Lower leg skin (tissue), 4 donors: ENCODE measurements around the gene PDLIM4. TPM values are rescaled to one million over a fixed set of nuclear protein-coding genes. Genes with fewer than 3 reads are reported as not detected.

ENCODE experiments used
- DNase-seq, 2 donors: peaks; one replicate each; pipeline ENCODE4 v3.0.0-alpha.2; 2019; ENCODE audit warnings: low spot score in 2 of 2
- H3K4me3 ChIP-seq: fragments of 200-600 bp; sonication (generic); 2 replicates; pipeline ENCODE4 v1.5.1; 2017; ENCODE audit warnings: mild to moderate bottlenecking, low read depth; ENCODE audit not compliant: poor library complexity, severe bottlenecking
- CTCF ChIP-seq, 3 donors: fragments of 450-650 bp; IDR thresholded peaks; one replicate each; pipeline ENCODE4 v1.5.1; 2016; ENCODE audit warnings: antibody characterized with exemption in 3 of 3, mild to moderate bottlenecking in 3 of 3, moderate library complexity in 2 of 3
- POLR2A ChIP-seq, 2 donors: fragments of 450-650 bp; IDR thresholded peaks; one replicate each; pipeline ENCODE4 v1.6.1; 2016 to 2017; ENCODE audit warnings: antibody characterized with exemption in 2 of 2, mild to moderate bottlenecking in 1 of 2, moderate library complexity in 1 of 2
- WGBS, 2 donors: methylation state at CpG; one replicate each; pipeline ENCODE4 v1.1.5; 2018; 5-methylcytosine and 5-hydroxymethylcytosine counted together
- intact Hi-C: fragments of 100-400 bp; cut with DNase I; formaldehyde crosslinking; loops from one replicate; pipeline ENCODE4 v1.15.0; 2023; ENCODE audit warnings: low total_unique reads
- total RNA-seq, 4 donors: library from RNA; depleted of rRNA; stranded (reverse); fragments of >200 nt; gene quantifications; one replicate each; pipeline ENCODE4 v1.1.0, GENCODE V29; 2016

The PDLIM4 gene
- total RNA-seq, 4 donors from 2014 or later, result 52.5 to 191 (median 85.9) TPM

- DNase-seq, result peak in 1 of 2 donors; percentile 89
- H3K4me3 ChIP-seq, result no peak overlapping the region
- TF ChIP-seq POLR2A (IDR thresholded peaks at IDR 0.05), result no peak
- no peak for TF ChIP-seq CTCF (IDR thresholded peaks at IDR 0.05)
- intact Hi-C loops, result no loop called here
- 32 to 62% methylated on average over 6 of the region's 6 CpGs for WGBS, 2 donors
Measured at GRCh38 chr5:132260714-132261551, 3.4 kb downstream of the PDLIM4 start.

GRCh38 chr5:132261881-132262845 is 4.7 kb downstream of the PDLIM4 start:
- WGBS, 2 donors, result 78 to 79% methylated on average over 6 to 7 of the region's 7 CpGs
- peak; percentile 10 to 82 for DNase-seq
- TF ChIP-seq CTCF (IDR thresholded peaks at IDR 0.05) (no peak), POLR2A (IDR thresholded peaks at IDR 0.05) (no peak)
- intact Hi-C loops, result no loop called here
- no peak overlapping the region for H3K4me3 ChIP-seq

GRCh38 chr5:132262882-132263547 is 5.5 kb downstream of the PDLIM4 start:
- no peak for TF ChIP-seq CTCF (IDR thresholded peaks at IDR 0.05)
- no peak for TF ChIP-seq POLR2A (IDR thresholded peaks at IDR 0.05)
- WGBS, 2 donors, result 92 to 100% methylated on average over 2 of the region's 2 CpGs
- no peak for DNase-seq
- no peak overlapping the region for H3K4me3 ChIP-seq
- intact Hi-C loops, result no loop called here

- TF ChIP-seq CTCF (IDR thresholded peaks at IDR 0.05) (no peak), POLR2A (IDR thresholded peaks at IDR 0.05) (no peak)
Measured at GRCh38 chr5:132263548-132264261, 6.2 kb downstream of the PDLIM4 start.

More at GRCh38 chr5:132263548-132264261, 6.2 kb downstream of the PDLIM4 start:
- 63 to 66% methylated on average over 7 of the region's 7 CpGs for WGBS, 2 donors
- intact Hi-C loops, result no loop called here
- H3K4me3 ChIP-seq, result no peak overlapping the region
- DNase-seq, result peak; percentile 14 to 84
